ENCODE results near the gene TCFL5.

GRCh38 chr20:62898093-62898964 lies 36.7 kb upstream of the TCFL5 start:
- TF ChIP-seq CTCF (IDR thresholded peaks at IDR 0.05; ENCODE audit: borderline replicate concordance, extremely low read depth, low read length, poor library complexity, severe bottlenecking): no peak
- no peak for TF ChIP-seq EZH2 (IDR thresholded peaks at IDR 0.05; ENCODE audit: borderline replicate concordance, low read depth, low read length, severe bottlenecking)

Data from DND-41 (cell line).